Measurements from ENCODE around the gene CDHR3. TPM values are rescaled to one million over a fixed set of nuclear protein-coding genes. Genes with fewer than 3 reads are reported as not detected.

The CDHR3 gene
- total and polyA plus RNA-seq, 2 donors (not counting 3 experiments of a cell fraction or from before 2014, with no cell fraction given) = 0.46 to 2.3 TPM

DNA sequence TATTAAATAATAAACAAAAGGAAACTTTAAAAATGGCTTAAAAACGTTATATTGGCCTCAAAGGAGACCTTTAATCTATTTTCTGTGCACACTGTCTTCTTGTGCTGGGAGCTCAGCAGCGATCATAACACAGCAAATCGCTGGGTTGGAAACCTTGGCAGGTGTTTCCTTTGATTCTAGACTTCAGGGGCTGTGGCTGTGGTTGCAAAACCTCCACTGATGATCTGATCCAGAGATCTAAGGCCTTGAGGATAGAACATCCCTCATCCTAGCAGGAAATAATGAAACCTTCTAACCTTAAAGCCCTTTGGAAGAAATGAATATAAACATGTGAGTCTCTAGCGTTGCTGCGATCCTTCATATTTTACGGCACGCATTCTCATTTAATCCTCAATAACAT, 29.8 kb downstream of the CDHR3 start:
- H3K36me3 ChIP-seq (ENCODE audit: control insufficient read depth in 2 of 2, extremely low read depth in 1 of 2, insufficient read depth in 2 of 2, low read length in 2 of 2) = no peaks in the 10 kb centered on the region
- TF ChIP-seq GATA2 (IDR thresholded peaks at IDR 0.05; ENCODE audit: insufficient read depth, insufficient read length, low read depth, low read length) (no peak), EZH2 (IDR thresholded peaks at IDR 0.05; ENCODE audit: borderline replicate concordance, low read depth, low read length, severe bottlenecking) (no peak), FOS (IDR thresholded peaks at IDR 0.05; ENCODE audit: borderline replicate concordance, insufficient read depth, low read length) (no peak), POLR2AphosphoS5 (IDR thresholded peaks at IDR 0.05; ENCODE audit: insufficient read depth, low read depth, low read length) (no peak), MYC (IDR thresholded peaks at IDR 0.05; ENCODE audit: low read depth, low read length) (no peak), POLR2A (IDR thresholded peaks at IDR 0.05; ENCODE audit: low read depth, low read length) (no peak), JUN (IDR thresholded peaks at IDR 0.05; ENCODE audit: borderline replicate concordance, insufficient read depth, insufficient read length, low read depth) (no peak)
- TF ChIP-seq, protein P1, sequence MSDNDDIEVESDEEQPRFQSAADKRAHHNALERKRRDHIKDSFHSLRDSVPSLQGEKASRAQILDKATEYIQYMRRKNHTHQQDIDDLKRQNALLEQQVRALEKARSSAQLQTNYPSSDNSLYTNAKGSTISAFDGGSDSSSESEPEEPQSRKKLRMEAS (IDR thresholded peaks at IDR 0.05; ENCODE audit: insufficient read depth, insufficient read length) = no peak
- TF ChIP-seq, protein P2, sequence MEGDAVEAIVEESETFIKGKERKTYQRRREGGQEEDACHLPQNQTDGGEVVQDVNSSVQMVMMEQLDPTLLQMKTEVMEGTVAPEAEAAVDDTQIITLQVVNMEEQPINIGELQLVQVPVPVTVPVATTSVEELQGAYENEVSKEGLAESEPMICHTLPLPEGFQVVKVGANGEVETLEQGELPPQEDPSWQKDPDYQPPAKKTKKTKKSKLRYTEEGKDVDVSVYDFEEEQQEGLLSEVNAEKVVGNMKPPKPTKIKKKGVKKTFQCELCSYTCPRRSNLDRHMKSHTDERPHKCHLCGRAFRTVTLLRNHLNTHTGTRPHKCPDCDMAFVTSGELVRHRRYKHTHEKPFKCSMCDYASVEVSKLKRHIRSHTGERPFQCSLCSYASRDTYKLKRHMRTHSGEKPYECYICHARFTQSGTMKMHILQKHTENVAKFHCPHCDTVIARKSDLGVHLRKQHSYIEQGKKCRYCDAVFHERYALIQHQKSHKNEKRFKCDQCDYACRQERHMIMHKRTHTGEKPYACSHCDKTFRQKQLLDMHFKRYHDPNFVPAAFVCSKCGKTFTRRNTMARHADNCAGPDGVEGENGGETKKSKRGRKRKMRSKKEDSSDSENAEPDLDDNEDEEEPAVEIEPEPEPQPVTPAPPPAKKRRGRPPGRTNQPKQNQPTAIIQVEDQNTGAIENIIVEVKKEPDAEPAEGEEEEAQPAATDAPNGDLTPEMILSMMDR (IDR thresholded peaks at IDR 0.05; ENCODE audit: extremely low read depth in 1 of 2, insufficient read depth in 1 of 2, low read depth in 1 of 2, low read length in 2 of 2) = no peak
- H2AFZ ChIP-seq (ENCODE audit: low read depth, low read length) = no peak overlapping the region
- no peaks in the 10 kb centered on the region for H3K9me1 ChIP-seq (replicated peaks; ENCODE audit: control insufficient read depth, extremely low read depth, insufficient read depth, low read length)
- BruUV-seq (replicated peaks) = no TSS peak
- FAIRE-seq (no peak), DNase-seq (ENCODE audit: low read depth, low spot score) (no peak)
- intact Hi-C loops (cut with micrococcal nuclease) (no loop called here), dilution Hi-C loops (cut with MboI; ENCODE audit: extremely low pct_ligation_motif_present, low sequenced_read_pairs) (no loop called here)
- no peak overlapping the region for H3K4me2 ChIP-seq (ENCODE audit: insufficient read depth, low read length)
- no peaks in the 10 kb centered on the region for H3K79me2 ChIP-seq (ENCODE audit: control insufficient read depth, insufficient read depth, low read length)
- no peak overlapping the region for H3K9ac ChIP-seq (replicated peaks; ENCODE audit: extremely low read depth, insufficient read depth, low read length)
- no peaks in the 10 kb centered on the region for H3K4me1 ChIP-seq (ENCODE audit: control insufficient read depth, extremely low read depth, insufficient read depth, low read length)
- no peak overlapping the region for H3K27ac ChIP-seq (ENCODE audit: insufficient read depth, low read depth, low read length)
- POLR2A ChIA-PET = no interaction called here
- H3K4me3 ChIP-seq (replicated peaks in 1 of 3; ENCODE audit: insufficient read depth in 1 of 3, low read depth in 1 of 3, low read length in 3 of 3) = no peak overlapping the region
- H3K9me3 ChIP-seq (replicated peaks; ENCODE audit: control insufficient read depth, insufficient read depth, low read length) = no peaks in the 10 kb centered on the region
- no peaks in the 10 kb centered on the region for H4K20me1 ChIP-seq (replicated peaks; ENCODE audit: control insufficient read depth, extremely low read depth, insufficient read depth, low read length)
- H3K27me3 ChIP-seq (ENCODE audit: control insufficient read depth in 2 of 2, insufficient read depth in 2 of 2, low read length in 2 of 2) = peaks cover 15 to 33% of the 10 kb centered on the region in 2 experiments
- CTCF ChIA-PET = no interaction called here

All from endothelial cell of umbilical vein (primary cell).